ENCODE results near the gene RWDD1. TPM values are rescaled to one million over a fixed set of nuclear protein-coding genes. Genes with fewer than 3 reads are reported as not detected.

Gene RWDD1
- total RNA-seq, 1 experiment from 2014 or later = 65.3 TPM

DNA sequence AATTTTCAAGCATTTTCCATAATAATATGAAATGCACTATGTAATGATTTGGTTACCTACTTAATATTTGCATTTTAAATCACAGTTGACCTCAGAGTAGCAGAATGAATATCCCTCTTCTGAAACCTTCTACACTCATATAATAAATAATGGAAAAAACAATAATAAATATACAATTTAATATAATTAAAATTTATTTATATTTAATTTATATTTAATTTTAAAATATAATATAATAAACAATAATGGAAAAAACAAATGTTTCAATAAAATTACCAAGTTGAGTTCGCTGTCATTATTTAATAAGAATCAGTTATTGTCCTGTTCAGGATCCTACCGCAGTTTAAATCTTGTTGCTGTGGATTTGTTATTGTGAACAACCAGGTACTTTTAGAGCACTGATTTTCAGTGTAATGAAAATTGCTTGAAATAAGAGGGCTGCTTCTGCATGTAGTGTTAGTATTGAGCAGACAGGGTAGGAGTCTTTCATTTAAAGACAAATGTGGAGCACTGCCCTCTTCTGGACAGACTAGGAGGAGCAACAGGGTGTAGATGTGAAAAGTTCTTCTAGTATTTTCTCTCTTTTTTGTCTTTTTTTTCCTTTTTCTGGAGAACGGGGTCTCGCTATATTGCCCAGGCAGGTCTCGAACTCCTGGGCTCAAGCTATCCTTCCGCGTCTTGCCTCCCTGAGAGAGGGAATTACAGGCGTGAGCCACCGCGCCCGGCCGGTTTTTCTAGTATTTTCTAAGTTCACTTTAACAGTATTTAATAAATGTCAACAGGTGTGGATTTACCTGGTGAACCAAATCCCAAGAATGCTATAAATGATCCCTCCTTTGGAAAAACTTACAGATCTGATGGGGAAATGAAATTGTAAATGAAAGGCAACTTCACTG lies 39.4 kb upstream of the RWDD1 start:
- H3K79me2 ChIP-seq (ENCODE audit: low read length) = no peaks in the 10 kb centered on the region
- H2AFZ ChIP-seq (ENCODE audit: low read length) = no peak overlapping the region
- no peak overlapping the region for H3K4me2 ChIP-seq (ENCODE audit: low read depth, low read length, poor library complexity, severe bottlenecking)
- no peaks in the 10 kb centered on the region for H4K20me1 ChIP-seq (ENCODE audit: insufficient read depth, low read depth, low read length)
- H3K9ac ChIP-seq (ENCODE audit: low read length) = no peak overlapping the region
- H3K9me2 ChIP-seq (replicated peaks; ENCODE audit: insufficient read depth, low read length) = no peaks in the 10 kb centered on the region
- no peak overlapping the region for H3K4me3 ChIP-seq (ENCODE audit: low read length)
- H3K27me3 ChIP-seq (ENCODE audit: low read length) = no peaks in the 10 kb centered on the region
- H3K36me3 ChIP-seq (ENCODE audit: insufficient read depth, low read length) = no peaks in the 10 kb centered on the region
- H3K4me1 ChIP-seq (ENCODE audit: low read length) = no peaks in the 10 kb centered on the region
- no peak overlapping the region for H3K27ac ChIP-seq (ENCODE audit: low read length)
- peak; percentile 82 for DNase-seq
- no peaks in the 10 kb centered on the region for H3K9me3 ChIP-seq (ENCODE audit: low read length)

DNA sequence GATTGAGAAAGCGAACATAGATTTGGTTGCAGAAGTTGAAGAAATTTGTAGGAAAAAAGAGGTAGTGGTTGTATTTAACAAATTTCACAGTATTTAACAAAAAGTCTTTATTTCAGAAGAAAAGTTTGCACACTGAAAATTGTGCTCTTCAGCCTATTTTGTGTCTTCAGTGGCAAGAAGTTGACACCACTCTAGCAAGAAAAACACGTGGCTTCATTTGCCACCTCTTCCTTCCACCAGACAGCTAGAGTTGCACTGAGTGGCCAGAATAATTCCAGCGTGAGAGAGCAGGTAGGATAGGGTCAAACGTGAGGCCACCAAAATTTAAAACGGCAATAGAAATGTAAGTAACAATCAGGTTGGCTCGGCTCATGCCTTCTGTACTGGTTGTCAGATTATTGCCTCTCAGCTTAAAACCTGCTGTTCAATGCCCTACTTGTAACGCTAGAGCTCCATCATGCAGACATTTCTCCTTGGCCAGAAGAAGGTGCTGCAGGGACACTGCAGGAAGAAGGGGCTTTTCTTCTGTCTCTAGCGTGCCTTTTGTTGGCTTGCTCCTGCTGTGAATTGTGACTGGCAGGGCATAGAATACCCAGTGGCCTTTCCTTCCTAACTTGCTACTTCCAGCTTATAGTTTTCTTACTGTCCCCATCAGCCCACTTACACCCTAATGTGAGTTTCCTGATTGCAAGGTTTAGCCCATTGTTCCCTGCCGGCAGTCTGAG lies 37.9 kb upstream of the RWDD1 start:
- Histone ChIP-seq H3K4me3 (ENCODE audit: low read length) (no peak overlapping the region), H3K79me2 (ENCODE audit: low read length) (no peaks in the 10 kb centered on the region), H3K4me2 (ENCODE audit: low read depth, low read length, poor library complexity, severe bottlenecking) (no peak overlapping the region), H3K9me2 (replicated peaks; ENCODE audit: insufficient read depth, low read length) (no peaks in the 10 kb centered on the region), H4K20me1 (ENCODE audit: insufficient read depth, low read depth, low read length) (no peaks in the 10 kb centered on the region), H3K9ac (ENCODE audit: low read length) (no peak overlapping the region), H2AFZ (ENCODE audit: low read length) (0 out of 2 replicates have a peak overlapping the region, but pooled peaks have one; percentile 16), H3K27me3 (ENCODE audit: low read length) (no peaks in the 10 kb centered on the region), H3K27ac (ENCODE audit: low read length) (no peak overlapping the region), H3K4me1 (ENCODE audit: low read length) (no peaks in the 10 kb centered on the region), H3K36me3 (ENCODE audit: insufficient read depth, low read length) (no peaks in the 10 kb centered on the region), H3K9me3 (ENCODE audit: low read length) (no peaks in the 10 kb centered on the region)
- no peak for DNase-seq

DNA sequence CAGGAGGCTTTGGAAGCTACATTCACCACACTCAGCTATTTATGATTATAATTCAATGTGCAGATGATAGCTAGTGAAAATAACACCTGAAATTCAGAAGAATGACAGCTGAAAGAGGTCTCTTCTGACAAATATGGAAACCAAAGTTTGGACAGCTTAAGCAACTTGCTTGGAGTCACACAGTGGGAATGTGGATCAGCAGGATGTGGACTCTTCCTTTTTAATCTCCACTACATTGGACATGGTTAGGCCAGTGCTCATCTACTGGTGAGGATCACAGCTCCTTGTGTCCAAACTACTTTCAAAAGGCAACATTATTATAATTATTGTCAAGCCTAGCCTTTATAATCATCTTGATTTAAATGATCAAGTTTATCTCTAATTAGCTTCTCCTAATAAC lies 36.2 kb upstream of the RWDD1 start:
- Histone ChIP-seq H3K9ac (ENCODE audit: low read length) (no peak overlapping the region), H4K20me1 (ENCODE audit: insufficient read depth, low read depth, low read length) (no peaks in the 10 kb centered on the region), H3K27me3 (ENCODE audit: low read length) (no peaks in the 10 kb centered on the region), H3K9me3 (ENCODE audit: low read length) (no peaks in the 10 kb centered on the region), H2AFZ (ENCODE audit: low read length) (no peak overlapping the region), H3K79me2 (ENCODE audit: low read length) (no peaks in the 10 kb centered on the region), H3K27ac (ENCODE audit: low read length) (no peak overlapping the region), H3K36me3 (ENCODE audit: insufficient read depth, low read length) (no peaks in the 10 kb centered on the region), H3K4me3 (ENCODE audit: low read length) (no peak overlapping the region), H3K4me2 (ENCODE audit: low read depth, low read length, poor library complexity, severe bottlenecking) (no peak overlapping the region), H3K4me1 (ENCODE audit: low read length) (no peaks in the 10 kb centered on the region), H3K9me2 (replicated peaks; ENCODE audit: insufficient read depth, low read length) (no peaks in the 10 kb centered on the region)
- no peak for DNase-seq

DNA sequence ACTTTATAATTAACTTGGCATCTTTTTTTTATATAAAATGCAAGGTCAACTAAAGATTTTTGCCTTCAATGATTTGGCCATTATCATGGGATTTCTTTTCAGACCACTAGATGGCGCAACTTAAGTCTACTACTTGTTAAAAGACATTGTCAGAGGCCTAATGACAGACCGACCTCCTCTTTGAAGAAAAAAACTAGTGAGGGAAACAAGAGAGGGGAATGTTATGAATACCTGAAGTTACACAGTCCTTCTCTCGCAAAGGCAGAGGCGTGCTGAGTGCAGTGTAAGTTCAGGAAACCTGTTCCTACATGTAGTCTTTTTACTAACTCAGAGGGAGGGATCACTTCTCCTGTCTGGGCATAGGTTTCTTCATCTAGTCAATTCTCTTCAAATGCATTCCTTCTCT lies 35.1 kb upstream of the RWDD1 start:
- peak; percentile 88 for DNase-seq
- Histone ChIP-seq H3K79me2 (ENCODE audit: low read length) (no peaks in the 10 kb centered on the region), H3K4me3 (ENCODE audit: low read length) (no peak overlapping the region), H4K20me1 (ENCODE audit: insufficient read depth, low read depth, low read length) (no peaks in the 10 kb centered on the region), H3K27ac (ENCODE audit: low read length) (no peak overlapping the region), H3K9ac (ENCODE audit: low read length) (no peak overlapping the region), H3K27me3 (ENCODE audit: low read length) (no peaks in the 10 kb centered on the region), H3K9me3 (ENCODE audit: low read length) (no peaks in the 10 kb centered on the region), H3K9me2 (replicated peaks; ENCODE audit: insufficient read depth, low read length) (no peaks in the 10 kb centered on the region), H3K4me2 (ENCODE audit: low read depth, low read length, poor library complexity, severe bottlenecking) (no peak overlapping the region), H3K36me3 (ENCODE audit: insufficient read depth, low read length) (no peaks in the 10 kb centered on the region), H3K4me1 (ENCODE audit: low read length) (no peaks in the 10 kb centered on the region), H2AFZ (ENCODE audit: low read length) (peak overlapping the region; percentile 53; the same call in 1 of the 2 replicates)

- Histone ChIP-seq H3K9me2 (replicated peaks; ENCODE audit: insufficient read depth, low read length) (no peaks in the 10 kb centered on the region), H3K9ac (ENCODE audit: low read length) (no peak overlapping the region), H3K9me3 (ENCODE audit: low read length) (no peaks in the 10 kb centered on the region), H3K79me2 (ENCODE audit: low read length) (no peaks in the 10 kb centered on the region), H3K27me3 (ENCODE audit: low read length) (no peaks in the 10 kb centered on the region), H3K4me2 (ENCODE audit: low read depth, low read length, poor library complexity, severe bottlenecking) (no peak overlapping the region), H3K4me3 (ENCODE audit: low read length) (no peak overlapping the region), H3K36me3 (ENCODE audit: insufficient read depth, low read length) (no peaks in the 10 kb centered on the region), H4K20me1 (ENCODE audit: insufficient read depth, low read depth, low read length) (no peaks in the 10 kb centered on the region), H2AFZ (ENCODE audit: low read length) (no peak overlapping the region), H3K27ac (ENCODE audit: low read length) (no peak overlapping the region), H3K4me1 (ENCODE audit: low read length) (no peaks in the 10 kb centered on the region)
- DNase-seq = no peak
Observed at GRCh38 chr6:116542426-116542825, 28.9 kb upstream of the RWDD1 start.

DNA sequence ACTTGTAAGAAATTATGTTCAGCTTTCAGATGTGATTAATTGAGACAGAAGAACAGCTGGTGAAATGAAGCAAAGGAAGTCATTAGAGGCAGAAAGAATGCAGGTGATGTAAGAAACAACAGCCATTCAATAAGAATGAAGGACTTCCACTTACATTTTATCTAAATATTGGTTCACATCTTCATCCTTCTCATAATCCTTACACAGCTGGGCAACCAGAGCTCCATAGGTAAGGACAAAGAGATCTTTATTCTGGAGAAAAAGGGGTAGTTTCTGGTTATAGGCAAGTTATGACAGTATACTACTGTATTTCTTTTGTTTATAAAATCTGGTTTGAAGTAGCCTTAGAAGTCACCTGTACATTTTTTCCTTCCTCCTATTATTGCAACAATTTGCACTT lies 28.2 kb upstream of the RWDD1 start:
- Histone ChIP-seq H3K79me2 (ENCODE audit: low read length) (no peaks in the 10 kb centered on the region), H3K36me3 (ENCODE audit: insufficient read depth, low read length) (no peaks in the 10 kb centered on the region), H3K4me2 (ENCODE audit: low read depth, low read length, poor library complexity, severe bottlenecking) (no peak overlapping the region), H3K9me2 (replicated peaks; ENCODE audit: insufficient read depth, low read length) (no peaks in the 10 kb centered on the region), H3K9me3 (ENCODE audit: low read length) (no peaks in the 10 kb centered on the region), H3K27me3 (ENCODE audit: low read length) (no peaks in the 10 kb centered on the region), H4K20me1 (ENCODE audit: insufficient read depth, low read depth, low read length) (no peaks in the 10 kb centered on the region), H3K27ac (ENCODE audit: low read length) (no peak overlapping the region), H3K9ac (ENCODE audit: low read length) (no peak overlapping the region), H3K4me1 (ENCODE audit: low read length) (no peaks in the 10 kb centered on the region), H2AFZ (ENCODE audit: low read length) (no peak overlapping the region), H3K4me3 (ENCODE audit: low read length) (no peak overlapping the region)
- no peak for DNase-seq

DNA sequence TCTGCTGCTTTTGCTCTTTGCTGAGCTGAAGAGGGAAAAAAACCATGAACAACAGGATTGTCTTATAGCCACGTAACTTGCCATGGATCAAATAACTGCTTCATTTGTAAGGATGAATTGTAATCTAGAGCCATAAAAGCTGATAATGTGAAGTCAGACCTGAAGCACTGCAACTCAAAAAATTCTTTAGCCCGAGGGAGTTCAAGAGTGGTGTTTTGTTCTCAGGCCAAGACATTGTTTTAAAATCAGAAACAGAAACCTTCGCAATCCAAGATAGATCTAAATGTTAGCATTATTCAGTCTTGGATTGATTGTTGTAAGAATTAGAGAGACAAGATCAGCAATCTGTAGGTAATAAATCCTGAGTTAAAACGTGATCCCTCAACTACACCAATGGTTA lies 25.7 kb upstream of the RWDD1 start, which contains the start of gene TRAPPC3L:
TSS of gene TRAPPC3L (minus strand) at position 34 of the 400 bp plus-strand sequence. CDS start 170 bp downstream, outside the sequence.
- H3K9ac ChIP-seq (ENCODE audit: low read length) = no peak within 1 kb of the TSS
- H4K20me1 ChIP-seq (ENCODE audit: insufficient read depth, low read depth, low read length) = no peaks in the 10 kb centered on the region
- H3K9me2 ChIP-seq (replicated peaks; ENCODE audit: insufficient read depth, low read length) = no peaks in the 10 kb centered on the region
- no peak for DNase-seq
- no peak within 1 kb of the TSS for H3K27ac ChIP-seq (ENCODE audit: low read length)
- H3K27me3 ChIP-seq (ENCODE audit: low read length) = no peaks in the 10 kb centered on the region
- no peaks in the 10 kb centered on the region for H3K9me3 ChIP-seq (ENCODE audit: low read length)
- H3K36me3 ChIP-seq (ENCODE audit: insufficient read depth, low read length) = no peaks in the 10 kb centered on the region
- no peaks in the 10 kb centered on the region for H3K4me1 ChIP-seq (ENCODE audit: low read length)
- H3K4me2 ChIP-seq (ENCODE audit: low read depth, low read length, poor library complexity, severe bottlenecking) = no peak within 1 kb of the TSS
- H3K4me3 ChIP-seq (ENCODE audit: low read length) = no peak within 1 kb of the TSS
- H2AFZ ChIP-seq (ENCODE audit: low read length) = no peak within 1 kb of the TSS
- H3K79me2 ChIP-seq (ENCODE audit: low read length) = no peaks in the 10 kb centered on the region

DNA sequence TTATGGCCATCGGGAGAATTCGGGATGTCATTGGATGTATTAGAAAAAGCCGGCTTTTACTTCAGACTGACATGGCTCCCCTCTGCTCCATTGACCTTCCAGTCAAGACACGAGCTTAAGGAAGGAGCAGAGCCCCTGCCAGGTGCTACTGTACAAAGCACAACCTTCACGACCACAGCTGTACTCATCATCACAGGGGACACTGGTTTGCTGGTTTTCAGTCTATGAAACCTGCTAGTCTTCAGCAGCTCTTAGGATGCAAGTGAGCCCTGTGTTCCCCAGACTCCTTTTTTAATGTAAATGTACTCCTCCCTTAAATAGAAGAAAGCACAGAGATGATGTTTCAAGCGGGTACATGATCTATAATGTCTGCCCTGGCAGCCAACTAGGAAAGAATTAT lies 23.9 kb upstream of the RWDD1 start:
- Histone ChIP-seq H3K9me3 (ENCODE audit: low read length) (no peaks in the 10 kb centered on the region), H3K4me1 (ENCODE audit: low read length) (no peaks in the 10 kb centered on the region), H3K79me2 (ENCODE audit: low read length) (no peaks in the 10 kb centered on the region), H3K9me2 (replicated peaks; ENCODE audit: insufficient read depth, low read length) (no peaks in the 10 kb centered on the region), H3K9ac (ENCODE audit: low read length) (no peak overlapping the region), H3K27ac (ENCODE audit: low read length) (no peak overlapping the region), H3K4me2 (ENCODE audit: low read depth, low read length, poor library complexity, severe bottlenecking) (no peak overlapping the region), H3K27me3 (ENCODE audit: low read length) (no peaks in the 10 kb centered on the region), H2AFZ (ENCODE audit: low read length) (no peak overlapping the region), H3K36me3 (ENCODE audit: insufficient read depth, low read length) (no peaks in the 10 kb centered on the region), H3K4me3 (ENCODE audit: low read length) (no peak overlapping the region), H4K20me1 (ENCODE audit: insufficient read depth, low read depth, low read length) (no peaks in the 10 kb centered on the region)
- DNase-seq = no peak
